MCF 10A (cell line): ENCODE results near the gene FBXW7. TPM values are rescaled to one million over a fixed set of nuclear protein-coding genes. Genes with fewer than 3 reads are reported as not detected.

Experiments
- BruUV-seq: library from RNA; stranded (reverse); fragments of 400-500 nt; replicated peaks from 2 replicates; lab custom pipeline; 2021; lab: Mats Ljungman, UMichigan
- CTCF ChIA-PET: fragments of 300-600 bp; sonication (Branson Sonifier 250); formaldehyde crosslinking; extraction: SDS; loops from one replicate; lab custom pipeline; 2021; ENCODE audit warnings: antibody characterized with exemption, inconsistent platforms; lab: Yijun Ruan, JAX
- POLR2A ChIA-PET: fragments of 300-600, 350-650 bp; sonication (Branson Sonifier 250); formaldehyde crosslinking; extraction: SDS; loops from one replicate; lab custom pipeline; 2020; ENCODE audit warnings: antibody characterized with exemption, inconsistent platforms; lab: Yijun Ruan, JAX
- DNase-seq: peaks from one replicate; pipeline ENCODE4 v3.0.0-alpha.2; 2018; ENCODE audit not compliant: unreplicated experiment
- H3K27ac Mint-ChIP-seq: one replicate; pipeline ENCODE4 v1.8.0; 2022; ENCODE audit warnings: mild to moderate bottlenecking, low read depth, mixed read lengths; ENCODE audit not compliant: unreplicated experiment
- H3K27me3 Mint-ChIP-seq: one replicate; pipeline ENCODE4 v1.8.0; 2022; ENCODE audit warnings: mixed read lengths; ENCODE audit not compliant: insufficient read depth, unreplicated experiment
- H3K36me3 Mint-ChIP-seq: one replicate; pipeline ENCODE4 v1.8.0; 2022; ENCODE audit warnings: mild to moderate bottlenecking, moderate library complexity, mixed read lengths; ENCODE audit not compliant: insufficient read depth, unreplicated experiment
- H3K4me1 Mint-ChIP-seq: one replicate; pipeline ENCODE4 v1.8.0; 2022; ENCODE audit warnings: mixed read lengths; ENCODE audit not compliant: insufficient read depth, unreplicated experiment
- H3K4me3 Mint-ChIP-seq: one replicate; pipeline ENCODE4 v1.8.0; 2022; ENCODE audit warnings: mild to moderate bottlenecking, moderate library complexity, mixed read lengths; ENCODE audit not compliant: unreplicated experiment
- H3K9me3 Mint-ChIP-seq: one replicate; pipeline ENCODE4 v1.8.0; 2022; ENCODE audit warnings: mixed read lengths; ENCODE audit not compliant: unreplicated experiment
- intact Hi-C: fragments of 100-400 bp; cut with micrococcal nuclease; formaldehyde crosslinking; loops from 2 replicates; pipeline ENCODE4 v1.14.1; 2022
- total RNA-seq: library from RNA; stranded (reverse); gene quantifications from 2 replicates; pipeline ENCODE4 v1.2.3, GENCODE V29; 2022
- TF ChIP-seq, protein P1 (sequence below): fragments of 200-600 bp; IDR thresholded peaks from one replicate; pipeline ENCODE4 v1.8.0; 2022; ENCODE audit warnings: antibody characterized with exemption, mild to moderate bottlenecking; ENCODE audit not compliant: unreplicated experiment

FBXW7 gene
- total RNA-seq, 1 experiment from 2014 or later: 40.2 TPM

DNA sequence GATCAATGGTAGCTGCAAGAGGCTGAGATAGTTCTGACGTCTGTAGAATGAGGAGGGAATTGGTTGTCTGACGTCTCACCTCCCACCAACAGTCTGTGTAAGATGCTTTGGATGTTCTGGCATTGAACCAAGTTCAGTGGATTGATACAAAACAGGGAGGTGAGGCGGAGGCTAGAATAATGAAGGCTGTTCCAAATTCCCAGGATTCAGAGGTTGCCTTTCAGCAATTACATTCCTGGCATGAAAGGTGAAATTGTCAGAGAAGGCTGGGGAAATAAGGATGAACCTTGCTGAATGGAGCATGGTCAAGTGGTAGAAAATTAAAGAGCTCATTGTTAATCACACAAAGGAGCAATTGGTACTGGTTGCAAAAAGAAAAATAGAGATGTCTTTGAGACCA lies 241.6 kb downstream of the FBXW7 start:
- BruUV-seq: no TSS peak
- CTCF ChIA-PET: no interaction called here
- intact Hi-C loops: no loop called here
- H3K4me3 Mint-ChIP-seq: no peak overlapping the region
- H3K9me3 Mint-ChIP-seq: no peaks in the 10 kb centered on the region
- no peak for DNase-seq
- no peaks in the 10 kb centered on the region for H3K27me3 Mint-ChIP-seq
- H3K36me3 Mint-ChIP-seq: no peaks in the 10 kb centered on the region
- POLR2A ChIA-PET: no interaction called here
- TF ChIP-seq, protein P1, sequence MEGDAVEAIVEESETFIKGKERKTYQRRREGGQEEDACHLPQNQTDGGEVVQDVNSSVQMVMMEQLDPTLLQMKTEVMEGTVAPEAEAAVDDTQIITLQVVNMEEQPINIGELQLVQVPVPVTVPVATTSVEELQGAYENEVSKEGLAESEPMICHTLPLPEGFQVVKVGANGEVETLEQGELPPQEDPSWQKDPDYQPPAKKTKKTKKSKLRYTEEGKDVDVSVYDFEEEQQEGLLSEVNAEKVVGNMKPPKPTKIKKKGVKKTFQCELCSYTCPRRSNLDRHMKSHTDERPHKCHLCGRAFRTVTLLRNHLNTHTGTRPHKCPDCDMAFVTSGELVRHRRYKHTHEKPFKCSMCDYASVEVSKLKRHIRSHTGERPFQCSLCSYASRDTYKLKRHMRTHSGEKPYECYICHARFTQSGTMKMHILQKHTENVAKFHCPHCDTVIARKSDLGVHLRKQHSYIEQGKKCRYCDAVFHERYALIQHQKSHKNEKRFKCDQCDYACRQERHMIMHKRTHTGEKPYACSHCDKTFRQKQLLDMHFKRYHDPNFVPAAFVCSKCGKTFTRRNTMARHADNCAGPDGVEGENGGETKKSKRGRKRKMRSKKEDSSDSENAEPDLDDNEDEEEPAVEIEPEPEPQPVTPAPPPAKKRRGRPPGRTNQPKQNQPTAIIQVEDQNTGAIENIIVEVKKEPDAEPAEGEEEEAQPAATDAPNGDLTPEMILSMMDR: no peak
- H3K27ac Mint-ChIP-seq: no peak overlapping the region
- H3K4me1 Mint-ChIP-seq: no peaks in the 10 kb centered on the region

DNA sequence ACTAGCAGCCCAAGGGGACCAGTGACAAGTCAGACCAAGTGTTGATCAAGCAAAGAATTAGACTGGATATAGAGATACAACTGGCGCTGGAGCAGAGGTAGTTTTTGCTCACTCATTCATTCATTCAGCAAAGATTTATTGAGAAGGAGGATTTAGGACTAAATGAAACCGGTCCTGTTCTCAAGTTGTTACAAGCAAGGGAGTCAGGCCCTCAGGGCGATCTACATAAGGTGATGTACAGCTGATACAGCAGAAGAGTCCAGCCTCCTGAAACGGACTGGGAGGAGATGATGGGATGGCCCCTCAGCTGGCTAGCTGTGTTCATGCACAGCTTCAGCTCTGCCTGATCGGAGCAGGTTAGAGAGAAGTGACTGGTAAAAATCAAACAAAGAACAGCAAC lies 242.4 kb downstream of the FBXW7 start:
- no peaks in the 10 kb centered on the region for H3K36me3 Mint-ChIP-seq
- no peaks in the 10 kb centered on the region for H3K4me1 Mint-ChIP-seq
- no peak overlapping the region for H3K27ac Mint-ChIP-seq
- POLR2A ChIA-PET: interaction anchor here (0.6 kb wide), 1 partner anchor 930 kb away, joined by 3 read pairs; no protein-coding TSS in a partner anchor
- H3K27me3 Mint-ChIP-seq: no peaks in the 10 kb centered on the region
- H3K4me3 Mint-ChIP-seq: no peak overlapping the region
- CTCF ChIA-PET: interaction anchor here (0.6 kb wide), 1 partner anchor 73 kb away, joined by 3 read pairs; no protein-coding TSS in a partner anchor
- H3K9me3 Mint-ChIP-seq: no peaks in the 10 kb centered on the region
- BruUV-seq: no TSS peak
- DNase-seq: no peak
- TF ChIP-seq, protein P1: no peak
- intact Hi-C loops: no loop called here

DNA sequence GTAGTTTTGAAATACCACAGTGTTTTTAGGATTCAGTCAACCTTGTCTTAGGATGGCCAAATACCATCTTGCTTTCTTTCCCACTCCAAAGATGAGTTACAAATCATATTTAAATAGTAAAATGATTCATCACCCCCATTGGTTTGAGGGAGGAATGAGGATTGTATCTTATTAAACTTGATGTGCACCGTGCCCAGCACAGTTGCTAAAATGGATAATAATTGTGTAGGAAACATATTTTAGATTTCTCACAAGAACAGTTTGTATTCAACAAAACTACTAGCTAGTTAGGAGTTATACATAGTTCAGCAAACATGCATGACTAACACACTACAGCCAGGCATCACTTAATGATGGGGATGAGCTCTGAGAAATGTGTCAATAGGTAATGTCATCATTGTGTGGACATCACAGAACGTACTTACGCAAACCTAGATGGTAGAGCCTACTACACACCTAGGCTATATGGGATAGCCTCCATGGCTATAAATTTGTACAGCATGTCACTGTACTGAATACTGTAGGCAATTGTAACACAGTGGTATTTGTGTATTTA lies 245.4 kb downstream of the FBXW7 start:
- TF ChIP-seq, protein P1: no peak
- intact Hi-C loops: no loop called here
- ChIA-PET CTCF (no interaction called here), POLR2A (interaction anchor here (1.0 to 1.5 kb wide), 2 partner anchors 13 to 26 kb away, joined by 3 to 5 read pairs; no protein-coding TSS in a partner anchor)
- no TSS peak for BruUV-seq
- Mint-ChIP-seq H3K36me3 (no peaks in the 10 kb centered on the region), H3K4me1 (no peaks in the 10 kb centered on the region), H3K27me3 (no peaks in the 10 kb centered on the region), H3K9me3 (no peaks in the 10 kb centered on the region), H3K27ac (no peak overlapping the region), H3K4me3 (no peak overlapping the region)
- DNase-seq: no peak

DNA sequence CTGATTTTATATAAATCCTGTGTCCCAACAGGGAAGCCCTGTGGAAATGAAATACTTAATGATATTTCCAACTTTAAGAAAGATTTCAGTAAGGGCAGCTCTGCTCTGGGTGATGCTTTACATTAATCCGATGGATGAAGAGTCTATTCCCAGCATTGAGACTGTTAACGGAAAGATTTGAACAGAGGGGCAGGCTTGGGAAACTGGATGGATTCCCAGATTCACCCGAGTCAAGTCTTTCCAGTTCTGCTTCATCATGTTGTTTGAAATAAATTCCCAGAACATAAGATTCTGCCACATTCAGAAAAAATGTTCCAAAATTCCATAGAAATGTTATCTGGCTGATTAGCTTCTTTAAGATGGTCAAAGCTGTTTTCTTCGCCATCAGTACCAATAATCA lies 246.0 kb downstream of the FBXW7 start:
- ChIA-PET CTCF (no interaction called here), POLR2A (interaction anchor here (0.8 to 1.5 kb wide), 2 partner anchors 12 to 16 kb away, joined by 3 to 4 read pairs; no protein-coding TSS in a partner anchor)
- Mint-ChIP-seq H3K4me3 (no peak overlapping the region), H3K36me3 (no peaks in the 10 kb centered on the region), H3K27ac (no peak overlapping the region), H3K9me3 (no peaks in the 10 kb centered on the region), H3K4me1 (no peaks in the 10 kb centered on the region), H3K27me3 (no peaks in the 10 kb centered on the region)
- BruUV-seq: no TSS peak
- no peak for DNase-seq
- TF ChIP-seq, protein P1: no peak
- intact Hi-C loops: no loop called here
